K562 (cell line): ENCODE measurements around the gene PNRC1. TPM values are rescaled to one million over a fixed set of nuclear protein-coding genes. Genes with fewer than 3 reads are reported as not detected.

ENCODE experiments used
- ATAC-seq: fragments of 200-7000 bp; cut with Tn5 transposase; 3 replicates; pipeline ENCODE4 v1.9.1; 2020; ENCODE audit warnings: moderate library complexity
- BruUV-seq: library from RNA; stranded (reverse); fragments of 400-500 nt; replicated peaks from 2 replicates; lab custom pipeline; 2021; lab: Mats Ljungman, UMichigan
- CTCF ChIA-PET: fragments of 300-600 bp; formaldehyde crosslinking; extraction: SDS; loops from one replicate; lab custom pipeline; 2021; ENCODE audit warnings: low intra/inter-chr PET ratio; lab: Yijun Ruan, JAX
- POLR2A ChIA-PET: fragments of 300-600, 350-650 bp; sonication (Branson Sonifier 250); formaldehyde crosslinking; extraction: SDS; loops from one replicate; lab custom pipeline; 2021; ENCODE audit warnings: antibody characterized with exemption, inconsistent platforms; lab: Yijun Ruan, JAX
- DNase-seq, 4 experiments: peaks; one replicate each; pipeline versions ENCODE4 v3.0.0 to v3.0.0-alpha.2; 2011 to 2018; ENCODE audit warnings: low spot score in 3 of 4, mixed read lengths in 3 of 4; ENCODE audit errors: extremely low read depth in 1 of 4
- FAIRE-seq: peaks from 2 replicates; lab custom pipeline; 2011; peaks lifted over from hg19 to GRCh38; lab: Jason Lieb, UNC
- H2AFZ ChIP-seq: 2 replicates; pipeline ENCODE4 v1.6.0; 2011; ENCODE audit warnings: low read depth, low read length, control low read depth, inconsistent platforms
- H3K27ac ChIP-seq: fragments of 200-600 bp; 3 replicates; pipeline ENCODE4 v1.8.0; 2011; ENCODE audit warnings: low read depth, mild to moderate bottlenecking, control low read depth, inconsistent platforms, low read length, moderate library complexity, mixed read lengths; ENCODE audit errors: extremely low read depth
- H3K27me3 ChIP-seq, 2 experiments: fragments of 300-600 bp in 1 of 2; 2 replicates in 1 of 2; 3 replicates in 1 of 2; pipeline versions ENCODE4 v1.6.0 to v1.8.0; 2011; ENCODE audit warnings: inconsistent platforms in 2 of 2, low read length in 2 of 2, mild to moderate bottlenecking in 1 of 2, mixed read lengths in 1 of 2, moderate library complexity in 1 of 2; ENCODE audit not compliant: control insufficient read depth in 2 of 2, insufficient read depth in 2 of 2
- H3K36me3 ChIP-seq: fragments of 300-600 bp; 3 replicates; pipeline ENCODE4 v1.8.0; 2011; ENCODE audit warnings: mild to moderate bottlenecking, low read length, inconsistent platforms; ENCODE audit not compliant: control insufficient read depth, insufficient read depth
- H3K4me1 ChIP-seq, 2 experiments: fragments of 200-600 bp in 1 of 2; replicated peaks in 1 of 2; 2 replicates in 1 of 2; 3 replicates in 1 of 2; pipeline versions ENCODE4 v1.5.1 to v1.8.0; 2011; ENCODE audit warnings: inconsistent platforms in 2 of 2, low read length in 2 of 2, mild to moderate bottlenecking in 1 of 2, mixed read lengths in 1 of 2, moderate library complexity in 1 of 2; ENCODE audit not compliant: control insufficient read depth in 2 of 2, insufficient read depth in 2 of 2
- H3K4me2 ChIP-seq: 2 replicates; pipeline ENCODE4 v1.6.1; 2011; ENCODE audit warnings: low read length, control low read depth, inconsistent platforms, mixed read lengths; ENCODE audit not compliant: insufficient read depth
- H3K4me3 ChIP-seq: fragments of 200-600 bp; sonication (generic), shearing (Covaris generic); 2 replicates; pipeline ENCODE4 v1.5.1; 2016; ENCODE audit warnings: control low read depth, inconsistent platforms
- H3K79me2 ChIP-seq: fragments of 200-600 bp; 3 replicates; pipeline ENCODE4 v1.8.0; 2011; ENCODE audit warnings: low read length, inconsistent platforms; ENCODE audit not compliant: control insufficient read depth, insufficient read depth
- H3K9ac ChIP-seq, 2 experiments: 2 replicates each; pipeline versions ENCODE4 v1.6.0 to v1.6.1; 2011; ENCODE audit warnings: low read depth in 2 of 2, low read length in 2 of 2, control low read depth in 1 of 2, inconsistent platforms in 1 of 2, mild to moderate bottlenecking in 1 of 2, mixed read lengths in 1 of 2; ENCODE audit not compliant: insufficient read depth in 1 of 2
- H3K9me1 ChIP-seq: one replicate; pipeline ENCODE4 v1.6.0; 2011; ENCODE audit warnings: inconsistent platforms, mild to moderate bottlenecking, low read length, moderate library complexity; ENCODE audit not compliant: control insufficient read depth, insufficient read depth
- H3K9me3 ChIP-seq: replicated peaks from 2 replicates; pipeline ENCODE4 v1.5.1; 2011; ENCODE audit warnings: low read depth, low read length, inconsistent platforms; ENCODE audit not compliant: control insufficient read depth, insufficient read depth
- H4K20me1 ChIP-seq: replicated peaks from 2 replicates; pipeline ENCODE4 v1.6.1; 2011; ENCODE audit warnings: low read length, inconsistent platforms, mixed read lengths; ENCODE audit not compliant: control insufficient read depth, insufficient read depth
- MXD1 ChIP-seq: fragments of 250-450 bp; sonication (Bioruptor Pico); IDR thresholded peaks from 2 replicates; pipeline ENCODE4 v1.8.0; 2021; ENCODE audit warnings: borderline replicate concordance, mild to moderate bottlenecking, moderate library complexity; ENCODE audit not compliant: poor library complexity, severe bottlenecking
- PHF20 ChIP-seq: fragments of 450-650 bp; IDR thresholded peaks from 2 replicates; pipeline ENCODE4 v1.6.1; 2018; ENCODE audit not compliant: partially characterized antibody
- SETDB1 ChIP-seq: IDR thresholded peaks from one replicate; pipeline ENCODE4 v1.6.1; 2012; ENCODE audit warnings: low read length, control low read depth, inconsistent platforms
- STAT5B ChIP-seq: fragments of 250-450 bp; sonication (Bioruptor Pico); IDR thresholded peaks from 2 replicates; pipeline ENCODE4 v1.8.0; 2021; ENCODE audit warnings: mild to moderate bottlenecking, inconsistent platforms
- ZFP36 ChIP-seq: fragments of 150-350 bp; IDR thresholded peaks from 2 replicates; pipeline ENCODE4 v1.6.1; 2018; ENCODE audit warnings: low read length, low read depth; ENCODE audit not compliant: partially characterized antibody
- ZZZ3 ChIP-seq: fragments of 450-650 bp; IDR thresholded peaks from 2 replicates; pipeline ENCODE4 v1.6.1; 2016; ENCODE audit warnings: antibody characterized with exemption, mild to moderate bottlenecking, moderate library complexity
- WGBS: fragments of 100-300 bp; shearing (Covaris generic); methylation state at CpG from one replicate; pipeline ENCODE4 v1.1.6; 2016; ENCODE audit warnings: low coverage, mixed read lengths; ENCODE audit not compliant: insufficient coverage; ENCODE audit errors: missing lambda C conversion rate; 5-methylcytosine and 5-hydroxymethylcytosine counted together
- in situ Hi-C: fragments of 300-500 bp; cut with MboI; formaldehyde crosslinking; loops from 4 replicates; pipeline ENCODE4 v1.15.0; 2018; ENCODE audit warnings: inconsistent platforms, mixed read lengths
- intact Hi-C: fragments of 100-400 bp; cut with micrococcal nuclease; formaldehyde crosslinking; loops from 2 replicates; pipeline ENCODE4 v1.14.2; 2022
- polyA plus RNA-seq, 8 experiments: library from polyadenylated mRNA; depleted of rRNA in 4 of 8; stranded (reverse) in 5 of 8; unstranded in 3 of 8; fragments of >200 nt; fragmentation: Nextera tagmentation in 2 of 8; fragmentation: Illumina TruSeq in 1 of 8; extraction: Ambion mirVana in 2 of 8; extraction: Trizol in 1 of 8; gene quantifications; 2 replicates each; pipeline versions ENCODE4 v1.2.1 to v1.2.3, GENCODE V29; 2011 to 2014; ENCODE audit warnings: inconsistent platforms in 1 of 8, missing spikeins in 1 of 8
- total RNA-seq, 7 experiments: library from RNA; depleted of rRNA in 6 of 7; stranded (reverse); fragments of >200 nt in 6 of 7; fragmentation: Illumina TruSeq in 2 of 7; extraction: Trizol in 2 of 7; gene quantifications; 2 replicates each; pipeline versions ENCODE4 v1.2.1 to v1.2.3, GENCODE V29; 2011 to 2021; ENCODE audit warnings: low replicate concordance in 1 of 7
- TF ChIP-seq, protein P1 (sequence below): fragments of 250-450 bp; sonication (Bioruptor Pico); IDR thresholded peaks from 2 replicates; pipeline ENCODE4 v1.8.0; 2022; ENCODE audit warnings: inconsistent platforms
- TF ChIP-seq, protein P2 (sequence below): fragments of 450-650 bp; conservative IDR thresholded peaks from 2 replicates; pipeline ENCODE4 v1.6.1; 2016; ENCODE audit warnings: missing genetic modification characterization, low read depth, mild to moderate bottlenecking, control low read depth, missing compliant biosample characterization
- TF ChIP-seq, protein P3 (sequence below): fragments of 450-650 bp; IDR thresholded peaks from 2 replicates; pipeline ENCODE4 v1.6.1; 2016; ENCODE audit warnings: low read depth

Gene PNRC1
- total and polyA plus RNA-seq, 9 of the 15 experiments (the other 6 are each of a cell fraction or from before 2014, with no cell fraction given) = 1.2 to 10.8 (median 6.5) TPM

DNA sequence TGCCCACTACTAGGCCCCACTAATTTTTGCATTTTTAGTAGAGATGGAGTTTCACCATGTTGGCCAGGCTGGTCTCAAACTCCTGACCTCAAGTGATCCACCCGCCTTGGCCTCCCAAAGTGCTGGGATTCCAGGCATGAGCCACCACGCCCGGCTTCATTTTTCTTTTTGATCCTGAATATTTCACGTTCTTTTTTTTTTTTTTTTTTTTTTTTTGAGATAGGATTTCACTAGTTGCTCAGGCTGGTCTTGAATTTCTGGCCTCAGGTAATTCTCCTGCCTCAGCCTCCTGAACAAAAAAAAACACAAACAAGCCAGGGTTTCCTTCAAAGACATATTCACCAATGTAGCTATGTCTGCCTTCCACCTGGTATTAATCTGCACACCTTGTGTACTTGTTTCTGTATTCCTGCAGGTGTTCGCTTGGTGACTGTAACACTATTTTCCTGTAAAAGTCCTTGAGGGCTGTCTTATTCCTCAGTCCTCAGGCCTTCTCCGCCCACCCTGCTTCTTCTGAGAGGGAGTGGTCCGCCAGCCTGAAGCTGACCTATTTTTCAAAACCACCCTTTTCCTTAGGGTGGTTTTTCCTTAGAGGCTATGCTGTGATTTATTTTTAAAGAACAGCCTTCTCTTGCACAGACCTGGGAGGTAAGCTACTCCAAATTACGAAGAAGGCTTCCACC is 36.1 kb upstream of the PNRC1 start:
- CTCF ChIA-PET = no interaction called here
- 26% methylated on average over 5 of the region's 8 CpGs for WGBS
- Histone ChIP-seq H2AFZ (no peak overlapping the region), H3K9me3 (no peaks in the 10 kb centered on the region), H3K36me3 (no peaks in the 10 kb centered on the region), H3K4me3 (no peak overlapping the region), H3K9ac (no peak overlapping the region), H3K4me1 (no peaks in the 10 kb centered on the region), H3K27me3 (no peaks in the 10 kb centered on the region), H3K27ac (no peak overlapping the region), H3K79me2 (no peaks in the 10 kb centered on the region), H4K20me1 (no peaks in the 10 kb centered on the region), H3K4me2 (no peak overlapping the region), H3K9me1 (no peaks in the 10 kb centered on the region)
- in situ Hi-C loops = no loop called here
- no peak for ATAC-seq
- BruUV-seq = no TSS peak
- no peak for DNase-seq
- POLR2A ChIA-PET = interaction anchor here (0.8 to 0.9 kb wide), 2 partner anchors 9 to 19 kb away, joined by 3 read pairs; no protein-coding TSS in a partner anchor
- intact Hi-C loops = no loop called here
- FAIRE-seq = no peak
- TF ChIP-seq, protein P1, sequence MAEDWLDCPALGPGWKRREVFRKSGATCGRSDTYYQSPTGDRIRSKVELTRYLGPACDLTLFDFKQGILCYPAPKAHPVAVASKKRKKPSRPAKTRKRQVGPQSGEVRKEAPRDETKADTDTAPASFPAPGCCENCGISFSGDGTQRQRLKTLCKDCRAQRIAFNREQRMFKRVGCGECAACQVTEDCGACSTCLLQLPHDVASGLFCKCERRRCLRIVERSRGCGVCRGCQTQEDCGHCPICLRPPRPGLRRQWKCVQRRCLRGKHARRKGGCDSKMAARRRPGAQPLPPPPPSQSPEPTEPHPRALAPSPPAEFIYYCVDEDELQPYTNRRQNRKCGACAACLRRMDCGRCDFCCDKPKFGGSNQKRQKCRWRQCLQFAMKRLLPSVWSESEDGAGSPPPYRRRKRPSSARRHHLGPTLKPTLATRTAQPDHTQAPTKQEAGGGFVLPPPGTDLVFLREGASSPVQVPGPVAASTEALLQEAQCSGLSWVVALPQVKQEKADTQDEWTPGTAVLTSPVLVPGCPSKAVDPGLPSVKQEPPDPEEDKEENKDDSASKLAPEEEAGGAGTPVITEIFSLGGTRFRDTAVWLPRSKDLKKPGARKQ (CRISPR knock-in tag) = no peak
- TF ChIP-seq MXD1 (CRISPR knock-in tag) = no peak
- no peak for TF ChIP-seq PHF20
- TF ChIP-seq, protein P2, sequence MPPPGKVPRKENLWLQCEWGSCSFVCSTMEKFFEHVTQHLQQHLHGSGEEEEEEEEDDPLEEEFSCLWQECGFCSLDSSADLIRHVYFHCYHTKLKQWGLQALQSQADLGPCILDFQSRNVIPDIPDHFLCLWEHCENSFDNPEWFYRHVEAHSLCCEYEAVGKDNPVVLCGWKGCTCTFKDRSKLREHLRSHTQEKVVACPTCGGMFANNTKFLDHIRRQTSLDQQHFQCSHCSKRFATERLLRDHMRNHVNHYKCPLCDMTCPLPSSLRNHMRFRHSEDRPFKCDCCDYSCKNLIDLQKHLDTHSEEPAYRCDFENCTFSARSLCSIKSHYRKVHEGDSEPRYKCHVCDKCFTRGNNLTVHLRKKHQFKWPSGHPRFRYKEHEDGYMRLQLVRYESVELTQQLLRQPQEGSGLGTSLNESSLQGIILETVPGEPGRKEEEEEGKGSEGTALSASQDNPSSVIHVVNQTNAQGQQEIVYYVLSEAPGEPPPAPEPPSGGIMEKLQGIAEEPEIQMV (tag) = no peak
- TF ChIP-seq ZFP36 = no peak
- no peak for TF ChIP-seq SETDB1
- TF ChIP-seq STAT5B = no peak
- TF ChIP-seq, protein P3, sequence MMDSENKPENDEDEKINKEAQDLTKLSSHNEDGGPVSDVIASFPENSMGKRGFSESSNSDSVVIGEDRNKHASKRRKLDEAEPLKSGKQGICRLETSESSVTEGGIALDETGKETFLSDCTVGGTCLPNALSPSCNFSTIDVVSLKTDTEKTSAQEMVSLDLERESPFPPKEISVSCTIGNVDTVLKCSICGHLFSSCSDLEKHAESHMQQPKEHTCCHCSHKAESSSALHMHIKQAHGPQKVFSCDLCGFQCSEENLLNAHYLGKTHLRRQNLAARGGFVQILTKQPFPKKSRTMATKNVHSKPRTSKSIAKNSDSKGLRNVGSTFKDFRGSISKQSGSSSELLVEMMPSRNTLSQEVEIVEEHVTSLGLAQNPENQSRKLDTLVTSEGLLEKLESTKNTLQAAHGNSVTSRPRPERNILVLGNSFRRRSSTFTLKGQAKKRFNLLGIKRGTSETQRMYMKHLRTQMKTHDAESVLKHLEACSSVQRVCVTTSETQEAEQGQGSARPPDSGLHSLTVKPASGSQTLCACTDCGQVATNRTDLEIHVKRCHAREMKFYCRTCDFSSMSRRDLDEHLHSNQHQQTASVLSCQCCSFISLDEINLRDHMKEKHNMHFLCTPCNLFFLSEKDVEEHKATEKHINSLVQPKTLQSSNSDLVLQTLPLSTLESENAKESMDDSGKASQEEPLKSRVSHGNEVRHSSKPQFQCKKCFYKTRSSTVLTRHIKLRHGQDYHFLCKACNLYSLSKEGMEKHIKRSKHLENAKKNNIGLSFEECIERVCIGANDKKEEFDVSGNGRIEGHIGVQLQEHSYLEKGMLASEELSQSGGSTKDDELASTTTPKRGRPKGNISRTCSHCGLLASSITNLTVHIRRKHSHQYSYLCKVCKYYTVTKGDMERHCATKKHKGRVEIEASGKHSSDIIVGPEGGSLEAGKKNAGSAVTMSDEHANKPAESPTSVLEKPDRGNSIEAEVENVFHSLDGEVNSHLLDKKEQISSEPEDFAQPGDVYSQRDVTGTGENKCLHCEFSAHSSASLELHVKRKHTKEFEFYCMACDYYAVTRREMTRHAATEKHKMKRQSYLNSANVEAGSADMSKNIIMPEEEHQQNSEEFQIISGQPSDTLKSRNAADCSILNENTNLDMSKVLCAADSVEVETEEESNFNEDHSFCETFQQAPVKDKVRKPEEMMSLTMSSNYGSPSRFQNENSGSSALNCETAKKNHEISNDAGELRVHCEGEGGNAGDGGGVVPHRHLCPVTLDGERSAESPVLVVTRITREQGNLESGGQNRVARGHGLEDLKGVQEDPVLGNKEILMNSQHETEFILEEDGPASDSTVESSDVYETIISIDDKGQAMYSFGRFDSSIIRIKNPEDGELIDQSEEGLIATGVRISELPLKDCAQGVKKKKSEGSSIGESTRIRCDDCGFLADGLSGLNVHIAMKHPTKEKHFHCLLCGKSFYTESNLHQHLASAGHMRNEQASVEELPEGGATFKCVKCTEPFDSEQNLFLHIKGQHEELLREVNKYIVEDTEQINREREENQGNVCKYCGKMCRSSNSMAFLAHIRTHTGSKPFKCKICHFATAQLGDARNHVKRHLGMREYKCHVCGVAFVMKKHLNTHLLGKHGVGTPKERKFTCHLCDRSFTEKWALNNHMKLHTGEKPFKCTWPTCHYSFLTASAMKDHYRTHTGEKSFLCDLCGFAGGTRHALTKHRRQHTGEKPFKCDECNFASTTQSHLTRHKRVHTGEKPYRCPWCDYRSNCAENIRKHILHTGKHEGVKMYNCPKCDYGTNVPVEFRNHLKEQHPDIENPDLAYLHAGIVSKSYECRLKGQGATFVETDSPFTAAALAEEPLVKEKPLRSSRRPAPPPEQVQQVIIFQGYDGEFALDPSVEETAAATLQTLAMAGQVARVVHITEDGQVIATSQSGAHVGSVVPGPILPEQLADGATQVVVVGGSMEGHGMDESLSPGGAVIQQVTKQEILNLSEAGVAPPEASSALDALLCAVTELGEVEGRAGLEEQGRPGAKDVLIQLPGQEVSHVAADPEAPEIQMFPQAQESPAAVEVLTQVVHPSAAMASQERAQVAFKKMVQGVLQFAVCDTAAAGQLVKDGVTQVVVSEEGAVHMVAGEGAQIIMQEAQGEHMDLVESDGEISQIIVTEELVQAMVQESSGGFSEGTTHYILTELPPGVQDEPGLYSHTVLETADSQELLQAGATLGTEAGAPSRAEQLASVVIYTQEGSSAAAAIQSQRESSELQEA = no peak
- no peak for TF ChIP-seq ZZZ3
